Keratinocyte (primary cell): ENCODE results near the gene IGFN1. TPM values are rescaled to one million over a fixed set of nuclear protein-coding genes. Genes with fewer than 3 reads are reported as not detected.

ENCODE experiments used
- DNase-seq: peaks from one replicate; pipeline ENCODE4 v3.0.0-alpha.2; 2011; ENCODE audit warnings: low read depth, missing footprints, low spot score
- FAIRE-seq: peaks from 2 replicates; lab custom pipeline; 2011; peaks lifted over from hg19 to GRCh38; lab: Jason Lieb, UNC
- H2AFZ ChIP-seq: 2 replicates; pipeline ENCODE4 v1.6.0; 2012; ENCODE audit warnings: low read length, control low read depth, inconsistent platforms; ENCODE audit not compliant: control insufficient read depth
- H3K27ac ChIP-seq: 2 replicates; pipeline ENCODE4 v1.5.1; 2011; ENCODE audit warnings: low read length; ENCODE audit not compliant: control insufficient read depth, insufficient read depth
- H3K27me3 ChIP-seq: 3 replicates; pipeline ENCODE4 v1.6.0; 2011; ENCODE audit warnings: low read length; ENCODE audit not compliant: control insufficient read depth, insufficient read depth; ENCODE audit errors: extremely low read depth
- H3K36me3 ChIP-seq, 2 experiments: 2 replicates in 1 of 2; 3 replicates in 1 of 2; pipeline ENCODE4 v1.5.1; 2011; ENCODE audit warnings: low read length in 2 of 2, mild to moderate bottlenecking in 1 of 2; ENCODE audit not compliant: control insufficient read depth in 2 of 2, insufficient read depth in 2 of 2; ENCODE audit errors: extremely low read depth in 1 of 2
- H3K4me1 ChIP-seq: 3 replicates; pipeline ENCODE4 v1.5.1; 2011; ENCODE audit warnings: low read length; ENCODE audit not compliant: control insufficient read depth, insufficient read depth; ENCODE audit errors: extremely low read depth
- H3K4me2 ChIP-seq: 3 replicates; pipeline ENCODE4 v1.6.0; 2011; ENCODE audit warnings: low read depth, low read length; ENCODE audit not compliant: control insufficient read depth, insufficient read depth; ENCODE audit errors: extremely low read depth
- H3K4me3 ChIP-seq, 3 experiments: fragments of 200-600 bp in 1 of 3; sonication (generic) in 1 of 3; 2 replicates in 2 of 3; 3 replicates in 1 of 3; pipeline ENCODE4 v1.5.1; 2011 to 2016; ENCODE audit warnings: low read length in 3 of 3, mild to moderate bottlenecking in 3 of 3, control low read depth in 2 of 3, inconsistent platforms in 1 of 3, low read depth in 1 of 3, mixed read lengths in 1 of 3, mixed run types in 1 of 3, moderate library complexity in 1 of 3; ENCODE audit not compliant: control insufficient read depth in 2 of 3, insufficient read depth in 2 of 3; ENCODE audit errors: extremely low read depth in 1 of 3
- H3K79me2 ChIP-seq: 2 replicates; pipeline ENCODE4 v1.6.0; 2012; ENCODE audit warnings: low read length; ENCODE audit not compliant: control insufficient read depth, insufficient read depth
- H3K9ac ChIP-seq: 3 replicates; pipeline ENCODE4 v1.6.0; 2011; ENCODE audit warnings: low read length; ENCODE audit not compliant: control insufficient read depth, insufficient read depth; ENCODE audit errors: extremely low read depth
- H3K9me1 ChIP-seq: 3 replicates; pipeline ENCODE4 v1.6.0; 2011; ENCODE audit warnings: low read length; ENCODE audit not compliant: control insufficient read depth, insufficient read depth; ENCODE audit errors: extremely low read depth
- H3K9me3 ChIP-seq: 2 replicates; pipeline ENCODE4 v1.5.1; 2012; ENCODE audit warnings: low read depth, low read length; ENCODE audit not compliant: control insufficient read depth
- H4K20me1 ChIP-seq: 3 replicates; pipeline ENCODE4 v1.6.0; 2011; ENCODE audit warnings: low read length; ENCODE audit not compliant: control insufficient read depth, insufficient read depth; ENCODE audit errors: extremely low read depth
- CTCF ChIP-seq, 3 experiments: IDR thresholded peaks in 1 of 3; conservative IDR thresholded peaks in 1 of 3; optimal IDR thresholded peaks in 1 of 3; 2 replicates in 2 of 3; 3 replicates in 1 of 3; pipeline versions ENCODE3 to v1.5.1; 2011; ENCODE audit warnings: low read length in 3 of 3, mild to moderate bottlenecking in 3 of 3, moderate library complexity in 2 of 3, control low read depth in 1 of 3, inconsistent platforms in 1 of 3; ENCODE audit not compliant: insufficient read depth in 2 of 3; ENCODE audit errors: extremely low read depth in 1 of 3
- EZH2 ChIP-seq: IDR thresholded peaks from one replicate; pipeline ENCODE4 v1.6.1; 2012; ENCODE audit warnings: inconsistent platforms, mild to moderate bottlenecking, low read length, moderate library complexity
- dilution Hi-C: fragments of 300-500 bp; cut with MboI; formaldehyde crosslinking; loops from one replicate; pipeline ENCODE4 v1.7.0; 2020; ENCODE audit warnings: low sequenced_read_pairs; ENCODE audit not compliant: extremely low pct_ligation_motif_present
- polyA plus RNA-seq, 5 experiments: library from polyadenylated mRNA; depleted of rRNA in 3 of 5; stranded (reverse) in 3 of 5; stranded (forward) in 1 of 5; unstranded in 1 of 5; fragments of >200 nt; gene quantifications; 1 replicate in 1 of 5; 2 replicates in 3 of 5; 3 replicates in 1 of 5; pipeline versions ENCODE4 v1.2.1 to v1.2.3, GENCODE V29; 2011 to 2012; ENCODE audit warnings: missing spikeins in 2 of 5, low read depth in 1 of 5, low replicate concordance in 1 of 5

Gene IGFN1
- polyA plus RNA-seq, 1 donor (not counting 4 experiments of a cell fraction or from before 2014, with no cell fraction given): not detected

GRCh38 chr1:201219481-201220387 lies 29.1 kb downstream of the IGFN1 start:
- no peak overlapping the region for H3K27ac ChIP-seq
- H2AFZ ChIP-seq: no peak overlapping the region
- no peaks in the 10 kb centered on the region for H3K9me3 ChIP-seq
- no peak for FAIRE-seq
- no peak overlapping the region for H3K9ac ChIP-seq
- no peak overlapping the region for H3K4me3 ChIP-seq
- no peak overlapping the region for H3K4me2 ChIP-seq
- H3K79me2 ChIP-seq: no peaks in the 10 kb centered on the region
- no peaks in the 10 kb centered on the region for H4K20me1 ChIP-seq
- H3K9me1 ChIP-seq: no peaks in the 10 kb centered on the region
- DNase-seq: no peak
- no peaks in the 10 kb centered on the region for H3K36me3 ChIP-seq
- H3K27me3 ChIP-seq: peaks cover 8% of the 10 kb centered on the region
- H3K4me1 ChIP-seq: no peaks in the 10 kb centered on the region
- dilution Hi-C loops: loop anchor here (10.0 kb wide), 1 partner anchor 85 kb away; no protein-coding TSS in a partner anchor
- TF ChIP-seq EZH2: no peak
- no peak for TF ChIP-seq CTCF (optimal IDR thresholded peaks at IDR 0.05 in 1 of 3, IDR thresholded peaks at IDR 0.05 in 1 of 3, conservative IDR thresholded peaks at IDR 0.05 in 1 of 3; ENCODE audit: extremely low read depth in 1 of 3, insufficient read depth in 2 of 3, low read length in 3 of 3)

DNA sequence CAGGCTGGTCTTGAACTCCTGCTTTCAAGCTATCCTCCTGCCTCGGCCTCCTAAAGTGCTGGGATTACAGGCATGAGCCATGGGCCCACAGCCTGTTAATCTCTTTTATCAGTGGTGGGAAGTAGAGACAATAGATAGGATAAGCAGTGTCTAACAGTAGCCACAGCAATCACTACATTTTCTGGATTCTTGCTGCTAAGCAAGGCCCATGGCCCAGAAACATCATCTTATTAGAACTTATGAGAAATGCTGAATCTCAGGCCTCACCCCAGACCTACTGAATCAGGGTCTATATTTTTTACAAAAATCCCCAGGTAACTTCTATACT lies 29.7 kb downstream of the IGFN1 start:
- no peak for DNase-seq
- H4K20me1 ChIP-seq: no peaks in the 10 kb centered on the region
- no peaks in the 10 kb centered on the region for H3K9me1 ChIP-seq
- H3K9me3 ChIP-seq: no peaks in the 10 kb centered on the region
- H3K4me3 ChIP-seq: no peak overlapping the region
- H3K79me2 ChIP-seq: no peaks in the 10 kb centered on the region
- peaks cover 8% of the 10 kb centered on the region for H3K27me3 ChIP-seq
- H3K4me2 ChIP-seq: no peak overlapping the region
- H3K36me3 ChIP-seq: no peaks in the 10 kb centered on the region
- no peak overlapping the region for H3K27ac ChIP-seq
- H3K4me1 ChIP-seq: no peaks in the 10 kb centered on the region
- TF ChIP-seq CTCF (optimal IDR thresholded peaks at IDR 0.05 in 1 of 3, IDR thresholded peaks at IDR 0.05 in 1 of 3, conservative IDR thresholded peaks at IDR 0.05 in 1 of 3; ENCODE audit: extremely low read depth in 1 of 3, insufficient read depth in 2 of 3, low read length in 3 of 3) (no peak), EZH2 (no peak)
- no peak for FAIRE-seq
- H2AFZ ChIP-seq: no peak overlapping the region
- H3K9ac ChIP-seq: no peak overlapping the region
- dilution Hi-C loops: loop anchor here (10.0 kb wide), 1 partner anchor 84 kb away; no protein-coding TSS in a partner anchor
